HG02623 (cell line): ENCODE measurements around the gene TRIM46.
"Not testable (repeated sequence)": the region's sequence is repeated elsewhere in the genome, so short reads cannot be mapped to it uniquely, and the experiment has no call there.

Source experiments
- ATAC-seq: cut with Tn5 transposase; IDR thresholded peaks from one replicate; pipeline ENCODE4 v1.9.1; 2021; ENCODE audit warnings: moderate library complexity; ENCODE audit not compliant: unreplicated experiment

The TRIM46 gene

DNA sequence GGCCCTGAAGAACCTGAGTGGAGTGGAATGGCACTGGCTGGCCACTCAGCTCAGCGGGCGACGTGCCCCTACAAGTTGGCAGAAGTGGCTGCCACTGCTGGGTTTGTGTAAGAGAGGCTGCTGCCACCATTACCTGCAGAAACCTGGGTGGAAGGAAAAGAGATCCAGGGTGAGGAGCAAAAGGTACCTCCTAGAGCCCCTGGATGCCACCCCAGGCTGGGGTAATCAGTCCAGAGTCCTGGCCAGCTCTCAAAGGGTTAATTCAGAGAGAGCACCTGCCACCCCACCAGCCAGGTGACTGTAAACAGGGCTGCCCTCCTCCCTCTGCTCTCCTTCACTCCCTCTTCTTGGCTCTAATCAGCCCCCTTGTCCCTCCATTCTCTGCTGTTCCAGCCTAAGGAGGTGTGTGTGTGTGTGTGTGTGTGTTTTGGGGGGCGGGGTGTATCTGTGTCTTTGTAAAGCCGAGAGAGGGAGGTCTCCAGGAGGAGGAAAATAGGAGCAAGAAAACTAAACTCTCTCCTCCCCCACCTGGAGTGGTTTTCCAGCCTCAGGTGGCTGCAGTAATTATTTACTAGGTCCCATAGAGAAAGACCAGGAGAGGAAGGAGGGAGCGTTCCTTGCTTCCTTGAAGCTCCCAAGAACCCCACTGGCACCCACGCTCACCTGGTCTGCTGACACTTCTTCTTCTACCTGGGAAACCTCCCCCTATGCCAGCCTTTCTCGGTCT, 12.6 kb downstream of the TRIM46 start:
- ATAC-seq = no peak

- ATAC-seq = no peak
Measured at GRCh38 chr1:155186794-155187455, 13.3 kb downstream of the TRIM46 start.

GRCh38 chr1:155187456-155187891, 13.8 kb downstream of the TRIM46 start:
- no peak for ATAC-seq

- ATAC-seq = no peak
Measured at GRCh38 chr1:155188268-155188667, 14.6 kb downstream of the TRIM46 start.

GRCh38 chr1:155189926-155190325, 16.3 kb downstream of the TRIM46 start:
- not testable (repeated sequence) for ATAC-seq

GRCh38 chr1:155191904-155192303, 18.3 kb downstream of the TRIM46 start:
- no peak for ATAC-seq

GRCh38 chr1:155192346-155193274, 19.0 kb downstream of the TRIM46 start:
- no peak for ATAC-seq

DNA sequence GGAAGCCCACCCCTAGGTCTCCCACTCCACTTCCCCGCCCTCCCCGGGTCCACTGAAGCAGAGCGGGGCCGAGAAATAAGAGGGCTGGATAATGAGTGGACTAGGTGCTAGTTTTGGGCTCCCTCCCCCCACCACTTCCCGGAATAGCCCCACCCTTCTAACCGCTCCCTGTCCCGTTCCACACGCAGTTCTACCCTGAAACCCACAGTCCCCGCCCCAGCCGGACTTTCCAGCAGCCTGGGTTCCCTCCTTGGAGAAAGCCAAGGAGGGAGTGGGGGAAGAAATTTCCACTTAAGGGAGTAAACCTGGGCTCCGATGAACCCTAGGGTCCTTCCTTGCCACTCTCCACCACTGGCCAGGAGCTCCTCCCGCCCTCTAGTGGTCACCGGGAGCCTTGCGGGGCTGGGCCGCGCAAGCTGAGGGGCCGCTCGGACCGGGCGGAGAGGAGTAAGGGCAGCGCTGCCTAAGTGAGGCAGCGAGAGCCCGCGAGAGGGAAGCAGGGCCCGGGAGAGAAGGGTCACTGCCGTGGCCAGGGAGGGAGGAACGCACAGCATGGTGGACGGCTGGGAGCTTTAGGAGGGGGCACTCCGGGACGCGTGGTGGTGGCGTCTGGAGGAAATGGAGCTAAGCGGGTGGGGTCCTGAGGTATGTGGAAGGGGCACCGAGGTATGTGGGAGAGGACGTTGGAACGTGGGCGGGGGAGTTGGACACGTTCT, 19.8 kb downstream of the TRIM46 start:
- no peak for ATAC-seq

GRCh38 chr1:155193991-155194240, 20.3 kb downstream of the TRIM46 start:
- not testable (repeated sequence) for ATAC-seq

- no peak for ATAC-seq
Measured at GRCh38 chr1:155195201-155196102, 21.8 kb downstream of the TRIM46 start.

DNA sequence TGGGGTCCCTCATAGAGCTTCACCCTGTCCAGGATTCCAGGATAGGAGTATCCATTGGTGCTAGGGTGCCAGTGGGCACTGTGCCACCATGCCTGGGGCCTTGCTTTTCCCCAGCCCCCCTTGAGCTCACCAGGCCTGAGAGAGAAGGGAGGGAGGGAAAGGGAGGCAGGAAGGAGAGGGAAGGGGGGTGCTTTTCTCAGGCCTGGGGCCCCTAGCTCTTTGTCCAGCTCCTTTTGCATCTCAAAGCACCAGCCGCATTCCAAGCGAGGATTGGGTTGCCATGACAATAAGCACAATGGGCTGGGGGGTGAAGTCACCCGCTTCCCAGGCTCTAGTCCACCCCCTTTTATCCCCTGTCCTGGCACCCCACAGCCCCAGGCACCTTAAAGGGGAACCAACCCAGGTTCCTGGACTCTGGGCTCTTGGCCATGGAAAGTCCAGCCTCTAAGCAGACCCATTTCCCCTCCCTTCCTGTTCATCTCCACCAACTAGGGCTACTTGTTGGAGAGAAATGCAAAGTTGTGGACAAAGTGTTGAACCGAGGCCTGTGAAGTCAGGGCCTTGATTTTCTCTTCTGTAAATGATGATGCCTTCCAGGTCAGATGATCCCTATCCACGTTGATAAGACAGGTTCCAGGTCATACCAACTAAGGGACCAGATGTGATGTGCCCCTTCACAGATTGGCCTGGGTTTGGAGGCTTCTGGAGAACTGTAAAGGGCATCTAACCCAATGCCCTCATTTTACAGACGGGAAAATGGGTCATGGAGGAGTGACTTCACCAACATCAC, 22.6 kb downstream of the TRIM46 start:
- ATAC-seq = no peak

DNA sequence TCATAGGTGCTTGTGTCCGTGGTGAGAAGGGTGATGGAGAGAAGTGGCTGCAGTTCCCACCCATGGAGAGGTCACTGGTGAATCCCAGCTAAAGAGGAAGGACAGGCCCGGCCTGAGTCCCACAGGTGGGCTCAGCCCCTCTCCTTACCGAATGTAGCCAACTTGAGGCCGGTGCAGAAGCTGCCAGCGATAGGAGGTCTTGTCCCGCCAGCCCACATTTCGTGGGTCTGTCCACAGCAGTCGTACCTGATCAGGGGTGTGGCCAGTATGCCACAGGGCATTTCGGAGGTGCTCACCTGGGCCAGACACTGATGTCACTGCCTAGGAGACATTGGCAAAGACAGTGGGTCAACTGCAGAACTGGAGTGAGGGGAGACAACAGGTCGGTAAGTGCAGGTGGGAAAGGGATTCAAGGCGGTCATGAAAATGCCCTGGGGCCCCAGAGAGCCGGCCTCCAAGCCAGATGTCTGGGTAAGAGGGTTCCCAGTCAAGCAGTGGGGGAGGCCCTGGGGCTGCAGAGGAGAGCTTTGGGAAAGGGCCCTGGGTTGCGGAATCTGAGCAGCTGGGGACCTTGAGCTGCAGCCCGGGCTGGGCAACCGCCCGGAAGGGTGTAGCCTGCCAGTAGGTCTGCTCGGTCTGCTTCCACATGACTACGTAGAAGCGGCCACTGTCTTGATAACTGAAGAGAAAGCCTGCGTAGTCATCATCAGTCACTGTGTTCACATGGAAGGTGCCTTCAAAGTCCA, 23.4 kb downstream of the TRIM46 start:
- no peak for ATAC-seq

DNA sequence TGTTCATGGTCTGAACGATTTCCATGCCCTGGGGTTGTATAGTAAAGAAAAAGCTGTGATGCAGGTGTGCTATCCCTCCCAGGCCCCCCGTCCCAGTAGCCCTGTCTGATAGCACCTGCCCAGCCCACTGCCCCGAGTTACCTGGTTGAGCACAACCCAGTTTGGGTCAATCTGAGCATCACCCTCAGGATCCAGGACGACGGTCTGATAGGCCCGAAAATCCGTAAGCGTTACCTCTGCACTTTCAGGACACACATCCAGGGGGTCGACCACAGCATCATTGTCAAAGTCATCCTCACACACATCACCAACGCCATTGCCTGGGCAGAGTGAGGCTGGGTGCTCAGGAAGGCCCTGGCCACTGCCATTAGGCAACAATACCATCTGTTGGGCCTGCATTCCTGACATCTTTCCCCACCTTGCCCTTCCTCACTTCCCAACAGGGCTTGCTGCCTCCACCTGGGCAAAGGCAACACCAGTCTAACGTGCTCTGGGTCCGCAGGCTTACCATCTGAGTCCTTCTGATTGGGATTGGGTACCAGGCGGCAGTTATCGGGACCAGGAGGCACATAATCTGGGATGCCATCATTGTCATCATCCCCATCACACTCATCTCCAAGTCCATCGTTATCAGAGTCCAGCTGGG, 24.4 kb downstream of the TRIM46 start:
- ATAC-seq = no peak

DNA sequence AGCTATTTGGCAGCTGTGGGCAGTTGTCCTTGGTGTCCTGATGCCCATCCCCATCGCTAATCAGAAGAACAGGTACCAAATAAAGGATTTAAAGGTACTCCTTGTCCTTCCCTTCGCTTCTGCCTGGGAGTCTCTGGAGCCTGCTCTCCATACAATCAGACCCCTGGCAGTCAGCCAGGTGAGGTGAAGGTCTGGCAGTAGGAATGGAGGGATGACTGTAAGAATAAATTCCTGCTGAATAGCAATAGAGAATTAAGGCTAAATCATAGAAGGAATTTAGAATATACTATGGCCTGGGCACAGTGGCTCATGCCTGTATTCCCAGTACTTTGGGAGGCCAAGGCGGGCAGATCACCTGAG, 24.9 kb downstream of the TRIM46 start:
- ATAC-seq = no peak

DNA sequence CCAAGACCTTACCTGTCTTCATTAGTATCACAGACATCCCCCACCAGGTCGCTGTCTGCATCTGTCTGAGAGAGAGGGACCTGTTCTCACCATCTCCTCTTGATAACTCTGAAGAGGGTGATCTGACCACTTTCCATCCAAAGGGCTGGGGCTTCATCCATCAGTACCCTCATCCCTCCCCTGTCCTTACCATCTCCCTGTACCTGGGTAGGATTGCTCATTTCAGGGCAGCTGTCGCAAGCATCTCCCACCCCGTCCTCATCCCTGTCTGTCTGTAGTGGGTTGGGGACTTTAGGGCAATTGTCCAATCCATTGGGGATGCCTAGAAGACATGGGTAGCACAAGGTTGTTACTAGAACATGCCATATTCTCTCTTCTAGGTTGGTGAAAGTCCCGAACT, 26.1 kb downstream of the TRIM46 start:
- no peak for ATAC-seq

DNA sequence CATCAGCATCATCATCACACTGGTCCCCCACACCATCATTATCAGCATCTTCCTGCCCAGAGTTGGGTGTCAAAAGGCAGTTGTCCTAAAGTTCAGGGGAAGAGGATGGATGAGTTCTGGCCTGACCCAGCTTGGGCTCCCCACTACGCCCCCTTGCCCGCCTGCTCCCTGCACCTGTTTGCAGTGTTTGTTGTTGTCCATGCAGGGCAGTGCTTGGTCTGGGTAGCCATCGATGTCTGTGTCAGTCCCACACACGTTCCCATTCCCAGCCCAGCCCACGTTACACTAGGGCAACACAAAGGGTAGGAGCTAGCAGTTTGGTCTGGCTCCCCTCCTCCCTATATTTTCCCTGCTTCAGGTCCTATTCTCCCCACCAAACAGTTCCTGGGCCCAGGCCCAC, 27.3 kb downstream of the TRIM46 start:
- ATAC-seq = no peak

DNA sequence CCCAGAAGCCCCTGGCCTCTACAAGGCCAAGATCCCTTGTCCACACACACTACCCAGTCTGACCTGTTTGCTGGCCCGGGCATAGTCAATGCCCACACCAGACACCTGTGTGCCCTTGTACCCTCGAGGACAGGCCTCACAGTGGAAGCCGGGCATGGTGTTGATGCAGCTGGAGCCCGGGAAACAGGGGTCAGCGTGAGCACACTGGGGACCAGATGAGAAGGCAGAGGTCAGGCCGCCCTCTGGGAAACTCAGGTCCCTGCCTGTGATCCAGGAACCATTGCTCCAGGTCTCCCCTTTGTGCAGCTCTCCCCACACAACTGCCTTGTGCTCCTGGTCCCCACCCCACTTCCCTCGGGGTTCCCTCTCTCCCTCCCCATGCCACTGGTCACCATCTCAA, 28.5 kb downstream of the TRIM46 start:
- no peak for ATAC-seq
